ENCODE data around the gene CHRDL1. TPM values are rescaled to one million over a fixed set of nuclear protein-coding genes. Genes with fewer than 3 reads are reported as not detected.

Gene CHRDL1
- total RNA-seq, 2 experiments from 2014 or later = not detected

DNA sequence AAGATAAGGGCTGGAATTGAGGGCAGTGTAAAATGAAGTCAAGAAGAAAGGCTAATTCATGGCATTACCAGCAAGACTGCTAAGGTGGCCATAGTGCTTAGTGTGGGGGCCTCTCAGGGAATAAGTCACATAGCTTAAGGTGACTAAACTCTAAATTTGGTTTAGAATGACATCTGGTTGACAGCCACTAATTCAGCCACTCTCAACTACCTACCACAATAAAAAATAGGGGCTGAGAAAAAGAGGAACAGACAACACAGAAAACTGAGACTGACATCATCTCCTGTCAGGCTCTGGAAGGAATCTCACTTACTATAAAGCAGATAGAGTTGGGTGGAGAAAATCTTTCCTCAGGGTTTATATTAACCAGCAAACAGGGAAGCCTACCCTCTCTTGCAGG lies 96.9 kb downstream of the CHRDL1 start:
- Histone ChIP-seq H3K36me3 (ENCODE audit: insufficient read depth, low read length) (no peaks in the 10 kb centered on the region), H3K27ac (ENCODE audit: low read depth in 1 of 2, low read length in 2 of 2) (no peak overlapping the region), H3K4me1 (ENCODE audit: insufficient read depth, low read length) (no peaks in the 10 kb centered on the region), H3K27me3 (ENCODE audit: control insufficient read depth in 1 of 2, insufficient read depth in 2 of 2, low read length in 2 of 2) (no peaks in the 10 kb centered on the region), H3K4me3 (ENCODE audit: low read length) (no peak overlapping the region), H3K9me3 (ENCODE audit: control insufficient read depth in 1 of 2, insufficient read depth in 1 of 2, low read length in 2 of 2) (no peaks in the 10 kb centered on the region)
- Mint-ChIP-seq H3K4me3 (no peak overlapping the region), H3K4me1 (ENCODE audit: low read depth) (no peaks in the 10 kb centered on the region), H3K27ac (no peak overlapping the region), H3K9me3 (no peaks in the 10 kb centered on the region), H3K36me3 (ENCODE audit: low read depth) (no peaks in the 10 kb centered on the region), H3K27me3 (no peaks in the 10 kb centered on the region)
- DNase-seq (no peak), ATAC-seq (ENCODE audit: poor library complexity) (no peak)
- TF ChIP-seq, protein P1, sequence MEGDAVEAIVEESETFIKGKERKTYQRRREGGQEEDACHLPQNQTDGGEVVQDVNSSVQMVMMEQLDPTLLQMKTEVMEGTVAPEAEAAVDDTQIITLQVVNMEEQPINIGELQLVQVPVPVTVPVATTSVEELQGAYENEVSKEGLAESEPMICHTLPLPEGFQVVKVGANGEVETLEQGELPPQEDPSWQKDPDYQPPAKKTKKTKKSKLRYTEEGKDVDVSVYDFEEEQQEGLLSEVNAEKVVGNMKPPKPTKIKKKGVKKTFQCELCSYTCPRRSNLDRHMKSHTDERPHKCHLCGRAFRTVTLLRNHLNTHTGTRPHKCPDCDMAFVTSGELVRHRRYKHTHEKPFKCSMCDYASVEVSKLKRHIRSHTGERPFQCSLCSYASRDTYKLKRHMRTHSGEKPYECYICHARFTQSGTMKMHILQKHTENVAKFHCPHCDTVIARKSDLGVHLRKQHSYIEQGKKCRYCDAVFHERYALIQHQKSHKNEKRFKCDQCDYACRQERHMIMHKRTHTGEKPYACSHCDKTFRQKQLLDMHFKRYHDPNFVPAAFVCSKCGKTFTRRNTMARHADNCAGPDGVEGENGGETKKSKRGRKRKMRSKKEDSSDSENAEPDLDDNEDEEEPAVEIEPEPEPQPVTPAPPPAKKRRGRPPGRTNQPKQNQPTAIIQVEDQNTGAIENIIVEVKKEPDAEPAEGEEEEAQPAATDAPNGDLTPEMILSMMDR (IDR thresholded peaks at IDR 0.05) = no peak
- intact Hi-C loops (cut with DNase I, micrococcal nuclease) = no loop called here
- CTCF ChIA-PET = no interaction called here
- POLR2A ChIA-PET = no interaction called here

DNA sequence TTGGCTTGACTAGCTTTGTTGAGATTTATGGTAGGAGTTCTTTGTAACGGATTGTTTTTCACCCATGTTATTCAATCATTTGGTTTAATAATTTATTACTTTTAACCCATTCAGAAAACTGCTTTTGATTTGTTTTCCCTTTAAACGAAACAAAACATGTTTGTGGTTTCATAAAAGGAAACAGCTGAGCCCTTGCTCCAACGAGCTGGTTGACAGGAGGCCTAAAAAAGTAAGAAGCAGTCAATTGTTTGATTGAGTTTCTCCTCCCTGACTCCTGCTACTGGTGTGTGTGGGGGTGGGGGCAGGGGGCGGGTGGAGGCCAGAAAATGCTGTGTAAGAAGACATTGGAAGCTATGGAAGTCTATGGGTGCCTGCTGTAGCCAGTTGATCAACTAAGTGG lies 102.8 kb downstream of the CHRDL1 start:
- Mint-ChIP-seq H3K4me1 (ENCODE audit: low read depth) (no peaks in the 10 kb centered on the region), H3K36me3 (ENCODE audit: low read depth) (no peaks in the 10 kb centered on the region), H3K27me3 (no peaks in the 10 kb centered on the region), H3K27ac (no peak overlapping the region), H3K4me3 (no peak overlapping the region), H3K9me3 (no peaks in the 10 kb centered on the region)
- no peak overlapping the region for H3K27ac ChIP-seq (ENCODE audit: low read depth in 1 of 2, low read length in 2 of 2)
- DNase-seq (no peak), ATAC-seq (ENCODE audit: poor library complexity) (no peak)
- CTCF ChIA-PET = no interaction called here
- no peaks in the 10 kb centered on the region for H3K36me3 ChIP-seq (ENCODE audit: insufficient read depth, low read length)
- no peak overlapping the region for H3K4me3 ChIP-seq (ENCODE audit: low read length)
- no peaks in the 10 kb centered on the region for H3K4me1 ChIP-seq (ENCODE audit: insufficient read depth, low read length)
- POLR2A ChIA-PET = no interaction called here
- intact Hi-C loops (cut with DNase I, micrococcal nuclease) = no loop called here
- H3K27me3 ChIP-seq (ENCODE audit: control insufficient read depth in 1 of 2, insufficient read depth in 2 of 2, low read length in 2 of 2) = no peaks in the 10 kb centered on the region
- TF ChIP-seq, protein P1 (IDR thresholded peaks at IDR 0.05) = no peak
- H3K9me3 ChIP-seq (ENCODE audit: control insufficient read depth in 1 of 2, insufficient read depth in 1 of 2, low read length in 2 of 2) = no peaks in the 10 kb centered on the region

DNA sequence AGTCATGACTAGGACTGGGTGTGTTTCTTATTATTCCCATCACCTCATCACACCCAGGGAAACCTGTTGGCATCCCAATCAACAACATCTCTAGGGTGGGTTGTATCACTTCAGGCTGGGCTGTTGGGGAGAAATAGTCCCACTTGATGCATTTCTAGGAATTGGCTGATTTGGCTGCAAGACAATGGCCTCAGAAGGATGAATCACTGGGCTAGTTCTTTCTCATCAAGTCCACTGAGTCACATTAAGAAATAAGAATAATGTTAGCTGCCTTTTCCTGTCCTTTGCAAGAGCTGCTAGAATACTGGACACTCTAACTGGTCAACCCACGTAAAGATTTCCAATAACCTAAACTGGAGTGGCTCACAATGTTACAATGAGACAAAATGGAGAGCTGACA lies 104.2 kb downstream of the CHRDL1 start:
- no peaks in the 10 kb centered on the region for H3K36me3 Mint-ChIP-seq (ENCODE audit: low read depth)
- TF ChIP-seq, protein P1 (IDR thresholded peaks at IDR 0.05) = no peak

More for the DNA sequence above, 104.2 kb downstream of the CHRDL1 start:
- H3K27ac Mint-ChIP-seq = no peak overlapping the region
- Histone ChIP-seq H3K4me1 (ENCODE audit: insufficient read depth, low read length) (no peaks in the 10 kb centered on the region), H3K9me3 (ENCODE audit: control insufficient read depth in 1 of 2, insufficient read depth in 1 of 2, low read length in 2 of 2) (no peaks in the 10 kb centered on the region), H3K4me3 (ENCODE audit: low read length) (no peak overlapping the region), H3K36me3 (ENCODE audit: insufficient read depth, low read length) (no peaks in the 10 kb centered on the region), H3K27ac (ENCODE audit: low read depth in 1 of 2, low read length in 2 of 2) (no peak overlapping the region), H3K27me3 (ENCODE audit: control insufficient read depth in 1 of 2, insufficient read depth in 2 of 2, low read length in 2 of 2) (no peaks in the 10 kb centered on the region)
- no peaks in the 10 kb centered on the region for H3K9me3 Mint-ChIP-seq
- no peak overlapping the region for H3K4me3 Mint-ChIP-seq
- intact Hi-C loops (cut with DNase I, micrococcal nuclease) = no loop called here
- ChIA-PET CTCF (no interaction called here), POLR2A (no interaction called here)
- no peak for DNase-seq
- no peak for ATAC-seq (ENCODE audit: poor library complexity)
- H3K4me1 Mint-ChIP-seq (ENCODE audit: low read depth) = no peaks in the 10 kb centered on the region
- no peaks in the 10 kb centered on the region for H3K27me3 Mint-ChIP-seq

Measured in CD4-positive, alpha-beta T cell (primary cell).